HG03571 (cell line): Measurements from ENCODE around the gene NAGA.
"Not testable (repeated sequence)": the region's sequence is repeated elsewhere in the genome, so short reads cannot be mapped to it uniquely, and the experiment has no call there.

Experiments
- ATAC-seq: cut with Tn5 transposase; IDR thresholded peaks from one replicate; pipeline ENCODE4 v1.9.1; 2021; ENCODE audit not compliant: unreplicated experiment

The NAGA gene

GRCh38 chr22:42070517-42071422 lies at the start of gene NAGA:
NAGA (minus strand) TSS chr22:42070812; CDS start chr22:42070297, 515 bp downstream.
- peak; percentile 86 for ATAC-seq

- no peak for ATAC-seq
These were observed 46.3 kb upstream of the NAGA start for GRCh38 chr22:42116848-42117424.

- not testable (repeated sequence) for ATAC-seq
These were observed 44.8 kb upstream of the NAGA start for GRCh38 chr22:42115420-42115830.

GRCh38 chr22:42114721-42115120 lies 44.1 kb upstream of the NAGA start:
- ATAC-seq: no peak

GRCh38 chr22:42112793-42113192 lies 42.2 kb upstream of the NAGA start:
- ATAC-seq: not testable (repeated sequence)

- no peak for ATAC-seq
These were observed 41.2 kb upstream of the NAGA start for GRCh38 chr22:42111798-42112197.

GRCh38 chr22:42108848-42109247 lies 38.2 kb upstream of the NAGA start:
- no peak for ATAC-seq

- not testable (repeated sequence) for ATAC-seq
These were observed 33.8 kb upstream of the NAGA start for GRCh38 chr22:42104332-42104860.

- ATAC-seq: no peak
These were observed 30.6 kb upstream of the NAGA start for GRCh38 chr22:42101199-42101598.

- ATAC-seq: no peak
These were observed 20.8 kb upstream of the NAGA start for GRCh38 chr22:42091455-42091782.

- peak; percentile 93 for ATAC-seq
These were observed 20.2 kb upstream of the NAGA start, which contains the start of gene NDUFA6 for GRCh38 chr22:42090596-42091454. NDUFA6 (minus strand) TSS chr22:42090772; CDS start chr22:42090744, 28 bp downstream.

- no peak for ATAC-seq
These were observed 15.4 kb upstream of the NAGA start for GRCh38 chr22:42086051-42086450.

GRCh38 chr22:42084874-42085273 lies 14.3 kb upstream of the NAGA start:
- no peak for ATAC-seq

- ATAC-seq: no peak
These were observed 12.5 kb upstream of the NAGA start for GRCh38 chr22:42083119-42083518.

- no peak for ATAC-seq
These were observed 9.7 kb upstream of the NAGA start for GRCh38 chr22:42080287-42080686.

- ATAC-seq: peak; percentile 74
These were observed 9.0 kb upstream of the NAGA start, which contains the start of gene SMDT1 for GRCh38 chr22:42079319-42080251. SMDT1 (plus strand) TSS chr22:42079700; CDS start chr22:42079769, 69 bp downstream.

GRCh38 chr22:42078469-42079318 lies 8.1 kb upstream of the NAGA start:
- peak; percentile 7 for ATAC-seq

- ATAC-seq: no peak
These were observed 7.0 kb upstream of the NAGA start for GRCh38 chr22:42077486-42078125.
